Stomach (tissue), 9 donors: Measurements from ENCODE around the gene LDLRAD2. TPM values are rescaled to one million over a fixed set of nuclear protein-coding genes. Genes with fewer than 3 reads are reported as not detected.

Source experiments
- DNase-seq, 2 donors: peaks; one replicate each; pipeline versions ENCODE4 v3.0.0 to v3.0.0-alpha.2; 2013 to 2019
- H3K27ac ChIP-seq, 5 donors: fragments of 200-600 bp in 4 of 5; sonication (generic) in 4 of 5; one replicate each; pipeline ENCODE4 v1.5.1; 2013 to 2019; ENCODE audit warnings: mild to moderate bottlenecking in 1 of 5, moderate library complexity in 1 of 5
- H3K27me3 ChIP-seq, 3 donors: fragments of 200-600 bp; sonication (generic); one replicate each; pipeline ENCODE4 v1.5.1; 2017 to 2019; ENCODE audit warnings: mixed run types in 1 of 3
- H3K36me3 ChIP-seq, 4 donors: fragments of 200-600 bp; sonication (generic); 1 replicate in 3 of 4; 2 replicates in 1 of 4; pipeline ENCODE4 v1.5.1; 2016 to 2019
- H3K4me1 ChIP-seq, 4 donors: fragments of 200-600 bp; sonication (generic); one replicate each; pipeline ENCODE4 v1.5.1; 2016 to 2019
- H3K4me3 ChIP-seq, 4 donors: fragments of 200-600 bp; sonication (generic) in 3 of 4; one replicate each; pipeline ENCODE4 v1.5.1; 2016 to 2019; ENCODE audit warnings: mild to moderate bottlenecking in 1 of 4
- H3K9me3 ChIP-seq, 4 donors: fragments of 200-600 bp; sonication (generic); one replicate each; pipeline ENCODE4 v1.5.1; 2016 to 2019
- EP300 ChIP-seq: sonication (generic); formaldehyde crosslinking; IDR thresholded peaks from one replicate; pipeline ENCODE4 v1.6.1; 2017; ENCODE audit warnings: antibody characterized with exemption
- POLR2A ChIP-seq, 4 donors: fragments of 450-650 bp; IDR thresholded peaks; one replicate each; pipeline ENCODE4 v1.6.1; 2016; ENCODE audit warnings: antibody characterized with exemption in 4 of 4, control low read depth in 2 of 4, mild to moderate bottlenecking in 1 of 4, moderate library complexity in 1 of 4
- POLR2AphosphoS5 ChIP-seq, 3 donors: sonication (generic); formaldehyde crosslinking; IDR thresholded peaks; one replicate each; pipeline ENCODE4 v1.6.1; 2016; ENCODE audit warnings: antibody characterized with exemption in 3 of 3
- WGBS, 5 donors: extraction: QIAGEN DNeasy Blood & Tissue Kit in 3 of 5; methylation state at CpG; one replicate each; pipeline versions ENCODE4 v1.1.5 to v1.1.7; 2013 to 2018; 5-methylcytosine and 5-hydroxymethylcytosine counted together
- intact Hi-C: fragments of 100-400 bp; cut with DNase I; formaldehyde crosslinking; loops from one replicate; pipeline ENCODE4 v1.15.1; 2023; ENCODE audit warnings: low total_unique reads
- polyA plus RNA-seq, 3 donors: library from polyadenylated mRNA; stranded (reverse); fragments of 200-250 nt; gene quantifications; one replicate each; pipeline ENCODE4 v1.2.3, GENCODE V29; 2013
- total RNA-seq, 5 donors: library from RNA; depleted of rRNA; stranded (reverse); fragments of >200 nt; gene quantifications; one replicate each; pipeline versions ENCODE4 v1.1.0 to v1.2.3, GENCODE V29; 2014 to 2016
- TF ChIP-seq, protein P1 (sequence below), 7 experiments: fragments of 450-650 bp in 4 of 7; fragments of 200-600 bp in 3 of 7; sonication (generic) in 3 of 7; IDR thresholded peaks; one replicate each; pipeline ENCODE4 v1.5.1; 2016 to 2019; ENCODE audit warnings: antibody characterized with exemption in 7 of 7, control low read depth in 2 of 7, mild to moderate bottlenecking in 1 of 7
- donor health status: healthy with polysubstance abuse.
- donor health status: Bipolar disorder and iron deficiency.
- donor health status: healthy.

The LDLRAD2 gene
- total and polyA plus RNA-seq, 8 donors: 0.72 to 2.6 (median 1.6) TPM; not detected in 3

DNA sequence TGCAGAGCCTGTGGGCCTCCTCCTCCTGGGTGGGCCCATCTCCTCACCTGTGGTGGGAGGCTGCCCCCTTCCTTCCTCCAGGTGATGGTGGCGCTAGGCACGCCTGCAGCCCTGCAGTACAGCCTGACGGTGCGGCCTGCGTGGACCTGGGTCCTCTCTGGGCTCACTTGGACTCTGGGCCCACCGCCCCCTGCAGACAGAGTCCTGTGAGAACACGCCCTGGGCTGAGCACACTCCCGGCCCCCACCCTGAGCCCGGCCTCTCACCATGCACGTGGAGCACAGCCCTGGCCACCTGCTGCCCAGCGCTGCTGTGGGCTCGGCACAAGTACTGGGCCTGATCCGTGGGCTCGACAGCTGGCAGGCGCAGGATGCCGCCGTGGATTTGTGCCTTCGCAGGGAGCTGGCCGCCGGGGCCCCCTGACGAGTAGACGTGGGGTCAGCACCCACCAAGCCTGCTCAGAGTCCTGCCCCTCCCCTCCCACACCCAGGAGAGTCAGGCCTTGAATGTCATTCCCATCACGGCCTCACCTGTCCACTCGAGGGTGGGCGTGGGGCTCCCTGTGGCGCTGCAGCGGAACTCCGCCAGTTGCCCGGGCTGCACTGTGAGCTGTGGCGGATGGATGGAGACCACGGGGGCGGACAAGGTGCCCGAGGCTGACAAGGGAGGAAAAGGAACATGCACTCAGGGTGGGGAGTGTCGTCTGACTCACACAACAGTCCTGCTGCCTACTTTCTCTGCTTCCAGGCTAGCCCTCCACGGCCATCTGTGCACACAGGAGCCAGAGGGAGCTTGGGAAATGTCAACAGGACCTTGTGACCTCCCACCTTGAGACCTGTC, 43.4 kb downstream of the LDLRAD2 start:
- 79 to 87% (median 85%) methylated on average over 16 to 35 of the region's 35 CpGs for WGBS, 5 donors
- no peak overlapping the region for H3K4me3 ChIP-seq
- TF ChIP-seq EP300: no peak
- TF ChIP-seq, protein P1, sequence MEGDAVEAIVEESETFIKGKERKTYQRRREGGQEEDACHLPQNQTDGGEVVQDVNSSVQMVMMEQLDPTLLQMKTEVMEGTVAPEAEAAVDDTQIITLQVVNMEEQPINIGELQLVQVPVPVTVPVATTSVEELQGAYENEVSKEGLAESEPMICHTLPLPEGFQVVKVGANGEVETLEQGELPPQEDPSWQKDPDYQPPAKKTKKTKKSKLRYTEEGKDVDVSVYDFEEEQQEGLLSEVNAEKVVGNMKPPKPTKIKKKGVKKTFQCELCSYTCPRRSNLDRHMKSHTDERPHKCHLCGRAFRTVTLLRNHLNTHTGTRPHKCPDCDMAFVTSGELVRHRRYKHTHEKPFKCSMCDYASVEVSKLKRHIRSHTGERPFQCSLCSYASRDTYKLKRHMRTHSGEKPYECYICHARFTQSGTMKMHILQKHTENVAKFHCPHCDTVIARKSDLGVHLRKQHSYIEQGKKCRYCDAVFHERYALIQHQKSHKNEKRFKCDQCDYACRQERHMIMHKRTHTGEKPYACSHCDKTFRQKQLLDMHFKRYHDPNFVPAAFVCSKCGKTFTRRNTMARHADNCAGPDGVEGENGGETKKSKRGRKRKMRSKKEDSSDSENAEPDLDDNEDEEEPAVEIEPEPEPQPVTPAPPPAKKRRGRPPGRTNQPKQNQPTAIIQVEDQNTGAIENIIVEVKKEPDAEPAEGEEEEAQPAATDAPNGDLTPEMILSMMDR (IDR thresholded peaks at IDR 0.05): no peak
- no peak for TF ChIP-seq POLR2A (IDR thresholded peaks at IDR 0.05)
- TF ChIP-seq POLR2AphosphoS5 (IDR thresholded peaks at IDR 0.05): no peak
- no peaks in the 10 kb centered on the region for H3K4me1 ChIP-seq
- no peaks in the 10 kb centered on the region for H3K27me3 ChIP-seq
- no peak for DNase-seq
- no peaks in the 10 kb centered on the region for H3K9me3 ChIP-seq
- peaks cover 96 to 100% (median 100%) of the 10 kb centered on the region in 4 donors for H3K36me3 ChIP-seq
- intact Hi-C loops: no loop called here
- no peak overlapping the region for H3K27ac ChIP-seq

DNA sequence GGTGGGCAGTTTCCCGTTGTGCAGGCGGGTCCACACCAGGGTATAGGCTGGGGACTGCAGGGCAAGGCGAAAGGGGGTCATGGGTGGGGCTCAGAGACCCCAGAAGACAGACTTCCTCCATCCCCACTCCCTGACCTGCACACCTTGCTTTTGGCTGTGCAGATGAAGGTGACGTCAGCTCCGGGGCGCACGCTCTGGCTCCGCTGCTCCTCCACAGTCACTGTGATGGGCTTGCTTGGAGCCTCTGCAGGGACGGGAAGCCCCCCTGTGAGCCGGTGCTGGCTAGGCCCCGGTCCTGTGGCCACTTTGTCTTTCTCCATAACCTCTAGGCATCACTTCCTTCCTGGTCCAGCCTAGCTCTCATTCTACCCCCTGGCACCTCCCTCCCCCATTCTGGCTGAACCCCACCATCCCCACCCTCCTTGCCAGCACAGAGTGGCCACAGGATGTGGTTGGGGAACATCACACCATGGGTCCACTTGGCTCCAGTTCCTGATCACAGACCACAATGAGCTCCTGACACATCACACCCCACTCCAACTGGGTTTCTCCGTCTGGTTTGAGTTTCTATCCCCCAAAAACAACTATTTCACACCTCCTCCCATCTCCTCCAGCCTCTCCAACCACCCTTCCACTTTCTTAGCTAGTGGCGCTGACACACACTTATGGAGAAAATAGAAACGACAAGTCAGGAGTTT, 45.2 kb downstream of the LDLRAD2 start:
- Histone ChIP-seq H3K4me3 (no peak overlapping the region), H3K36me3 (peaks cover 92 to 100% (median 100%) of the 10 kb centered on the region in 4 donors), H3K27me3 (no peaks in the 10 kb centered on the region), H3K27ac (peak overlapping the region in 1 of 5 donors; percentile 36), H3K9me3 (no peaks in the 10 kb centered on the region), H3K4me1 (peaks cover 0 to 11% (median 2%) of the 10 kb centered on the region in 4 donors)
- 74 to 88% (median 86%) methylated on average over 10 to 14 of the region's 14 CpGs for WGBS, 5 donors
- no peak for TF ChIP-seq EP300
- no peak for TF ChIP-seq POLR2AphosphoS5 (IDR thresholded peaks at IDR 0.05)
- no peak for TF ChIP-seq POLR2A (IDR thresholded peaks at IDR 0.05)
- TF ChIP-seq, protein P1 (IDR thresholded peaks at IDR 0.05): no peak
- no peak for DNase-seq
- intact Hi-C loops: no loop called here

DNA sequence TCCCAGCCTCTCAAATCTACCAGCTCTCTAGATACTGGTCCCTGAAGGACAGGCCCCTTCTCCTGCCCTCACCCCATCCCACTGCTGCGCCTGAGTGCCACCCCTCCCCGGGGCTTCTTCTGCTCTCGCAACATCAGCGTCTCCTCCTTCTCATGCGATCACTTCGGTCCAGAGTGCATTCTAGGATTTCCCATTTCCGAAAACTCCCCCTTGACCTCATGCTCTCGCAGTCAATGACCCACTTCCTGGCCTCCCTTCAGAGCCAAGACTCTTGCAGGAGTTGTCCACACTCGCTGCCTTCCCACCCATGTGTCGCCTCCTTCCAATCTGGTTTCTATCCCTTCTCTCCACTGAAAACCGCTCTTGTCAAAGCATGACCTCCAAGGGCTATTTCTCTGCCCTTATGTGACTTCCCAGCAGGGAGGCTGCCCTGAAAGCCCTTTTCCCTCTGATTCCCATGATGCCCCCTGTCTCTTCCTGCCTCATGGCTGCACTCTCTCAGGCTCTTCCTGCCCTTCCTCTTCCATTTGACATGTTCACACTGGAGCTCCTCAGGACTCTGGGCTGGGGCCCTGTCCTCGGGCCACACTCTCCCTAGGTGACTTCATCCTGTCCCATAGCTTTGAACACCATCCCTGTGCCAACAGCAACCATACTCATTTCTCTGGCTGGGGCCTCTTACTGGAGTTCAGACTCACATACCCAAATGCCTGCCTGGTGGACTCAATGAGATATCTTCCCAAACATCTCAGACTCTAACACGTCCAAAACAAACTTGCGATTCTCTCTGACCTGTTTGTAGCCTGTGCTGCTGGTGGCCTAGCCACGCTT, 46.0 kb downstream of the LDLRAD2 start:
- Histone ChIP-seq H3K9me3 (no peaks in the 10 kb centered on the region), H3K4me3 (no peak overlapping the region), H3K27me3 (no peaks in the 10 kb centered on the region), H3K4me1 (peaks cover 0 to 15% (median 2%) of the 10 kb centered on the region in 4 donors), H3K27ac (peak overlapping the region in 2 of 5 donors; percentile 22 to 36), H3K36me3 (peaks cover 85 to 98% (median 95%) of the 10 kb centered on the region in 4 donors)
- DNase-seq: no peak
- intact Hi-C loops: no loop called here
- TF ChIP-seq, protein P1 (IDR thresholded peaks at IDR 0.05): no peak
- no peak for TF ChIP-seq EP300
- TF ChIP-seq POLR2AphosphoS5 (IDR thresholded peaks at IDR 0.05): no peak
- TF ChIP-seq POLR2A (IDR thresholded peaks at IDR 0.05): no peak
- 84 to 89% (median 86%) methylated on average over 15 of the region's 15 CpGs for WGBS, 5 donors
